Endothelial cell of umbilical vein (primary cell): Measurements from ENCODE around the gene RETREG2. TPM values are rescaled to one million over a fixed set of nuclear protein-coding genes. Genes with fewer than 3 reads are reported as not detected.
A peak's percentile ranks its signal among the peaks of the same experiment; 100 is the strongest.

Source experiments
- BruUV-seq: library from RNA; stranded (reverse); fragments of 400-500 nt; replicated peaks from 2 replicates; lab custom pipeline; 2021; lab: Mats Ljungman, UMichigan
- CTCF ChIA-PET: fragments of 300-600, 350-600 bp; sonication (Branson Sonifier 250); formaldehyde crosslinking; loops from one replicate; lab custom pipeline; 2021; ENCODE audit warnings: antibody characterized with exemption, inconsistent platforms; lab: Charles Lee
- POLR2A ChIA-PET: fragments of 300-600, 350-600 bp; sonication (Branson Sonifier 250); formaldehyde crosslinking; loops from one replicate; lab custom pipeline; 2021; ENCODE audit warnings: antibody characterized with exemption, inconsistent platforms; lab: Charles Lee
- DNase-seq: peaks from one replicate; pipeline ENCODE4 v3.0.0-alpha.2; 2011; ENCODE audit warnings: low read depth, low spot score
- FAIRE-seq: peaks from 2 replicates; lab custom pipeline; 2011; peaks lifted over from hg19 to GRCh38; lab: Jason Lieb, UNC
- H2AFZ ChIP-seq: 2 replicates; pipeline ENCODE4 v1.6.0; 2012; ENCODE audit warnings: low read depth, low read length, control low read depth, inconsistent platforms
- H3K27ac ChIP-seq: 2 replicates; pipeline ENCODE4 v1.5.1; 2011; ENCODE audit warnings: low read depth, mild to moderate bottlenecking, control low read depth, low read length, moderate library complexity; ENCODE audit not compliant: insufficient read depth
- H3K27me3 ChIP-seq, 2 experiments: 2 replicates each; pipeline versions ENCODE4 v1.6.0 to v1.6.1; 2011; ENCODE audit warnings: low read length in 2 of 2, mixed read lengths in 1 of 2; ENCODE audit not compliant: control insufficient read depth in 2 of 2, insufficient read depth in 2 of 2
- H3K36me3 ChIP-seq, 2 experiments: 2 replicates in 1 of 2; 3 replicates in 1 of 2; pipeline ENCODE4 v1.5.1; 2011; ENCODE audit warnings: low read length in 2 of 2, mild to moderate bottlenecking in 1 of 2, moderate library complexity in 1 of 2; ENCODE audit not compliant: control insufficient read depth in 2 of 2, insufficient read depth in 2 of 2; ENCODE audit errors: extremely low read depth in 1 of 2
- H3K4me1 ChIP-seq: 3 replicates; pipeline ENCODE4 v1.5.1; 2011; ENCODE audit warnings: mild to moderate bottlenecking, low read length; ENCODE audit not compliant: control insufficient read depth, insufficient read depth; ENCODE audit errors: extremely low read depth
- H3K4me2 ChIP-seq: 2 replicates; pipeline ENCODE4 v1.6.1; 2011; ENCODE audit warnings: low read length, control low read depth, mixed read lengths; ENCODE audit not compliant: insufficient read depth
- H3K4me3 ChIP-seq, 3 experiments: fragments of 200-600 bp in 1 of 3; sonication (generic), shearing (Covaris generic) in 1 of 3; replicated peaks in 1 of 3; 2 replicates each; pipeline ENCODE4 v1.5.1; 2011 to 2016; ENCODE audit warnings: control low read depth in 3 of 3, low read length in 3 of 3, mild to moderate bottlenecking in 2 of 3, inconsistent platforms in 1 of 3, low read depth in 1 of 3, moderate library complexity in 1 of 3; ENCODE audit not compliant: insufficient read depth in 1 of 3
- H3K79me2 ChIP-seq: 2 replicates; pipeline ENCODE4 v1.6.0; 2012; ENCODE audit warnings: low read length, inconsistent platforms; ENCODE audit not compliant: control insufficient read depth, insufficient read depth
- H3K9ac ChIP-seq: replicated peaks from 2 replicates; pipeline ENCODE3; 2011; ENCODE audit warnings: low read length, control low read depth; ENCODE audit not compliant: insufficient read depth; ENCODE audit errors: extremely low read depth
- H3K9me1 ChIP-seq: replicated peaks from 3 replicates; pipeline ENCODE4 v1.6.0; 2011; ENCODE audit warnings: mild to moderate bottlenecking, low read length; ENCODE audit not compliant: control insufficient read depth, insufficient read depth; ENCODE audit errors: extremely low read depth
- H3K9me3 ChIP-seq: replicated peaks from 2 replicates; pipeline ENCODE4 v1.5.1; 2012; ENCODE audit warnings: low read length, inconsistent platforms; ENCODE audit not compliant: control insufficient read depth, insufficient read depth
- H4K20me1 ChIP-seq: replicated peaks from 2 replicates; pipeline ENCODE3; 2011; ENCODE audit warnings: mild to moderate bottlenecking, low read length; ENCODE audit not compliant: control insufficient read depth, insufficient read depth; ENCODE audit errors: extremely low read depth
- EZH2 ChIP-seq: IDR thresholded peaks from 2 replicates; pipeline ENCODE4 v1.6.1; 2012; ENCODE audit warnings: borderline replicate concordance, low read depth, mild to moderate bottlenecking, moderate library complexity, low read length, inconsistent platforms; ENCODE audit not compliant: severe bottlenecking
- FOS ChIP-seq: IDR thresholded peaks from 2 replicates; pipeline ENCODE4 v1.6.1; 2011; ENCODE audit warnings: mild to moderate bottlenecking, low read length, moderate library complexity, borderline replicate concordance; ENCODE audit not compliant: insufficient read depth
- GATA2 ChIP-seq: IDR thresholded peaks from 2 replicates; pipeline ENCODE4 v1.7.0; 2011; ENCODE audit warnings: low read depth, mild to moderate bottlenecking, moderate library complexity, mixed read lengths, low read length; ENCODE audit not compliant: insufficient read length, insufficient read depth
- JUN ChIP-seq: IDR thresholded peaks from 2 replicates; pipeline ENCODE4 v1.6.1; 2011; ENCODE audit warnings: borderline replicate concordance, low read depth; ENCODE audit not compliant: insufficient read length, insufficient read depth
- MYC ChIP-seq: IDR thresholded peaks from one replicate; pipeline ENCODE4 v1.6.1; 2011; ENCODE audit warnings: mild to moderate bottlenecking, low read depth, low read length
- POLR2A ChIP-seq: IDR thresholded peaks from 2 replicates; pipeline ENCODE4 v1.6.1; 2012; ENCODE audit warnings: low read depth, mild to moderate bottlenecking, control low read depth, low read length
- POLR2AphosphoS5 ChIP-seq: IDR thresholded peaks from 2 replicates; pipeline ENCODE4 v1.6.1; 2012; ENCODE audit warnings: low read depth, mild to moderate bottlenecking, control low read depth, low read length, moderate library complexity; ENCODE audit not compliant: insufficient read depth
- dilution Hi-C: fragments of 300-500 bp; cut with MboI; formaldehyde crosslinking; loops from one replicate; pipeline ENCODE4 v1.15.0; 2019; ENCODE audit warnings: low sequenced_read_pairs; ENCODE audit not compliant: extremely low pct_ligation_motif_present
- intact Hi-C: fragments of 100-400 bp; cut with micrococcal nuclease; formaldehyde crosslinking; loops from one replicate; pipeline ENCODE4 v1.10.0; 2022
- polyA plus RNA-seq, 4 experiments: library from polyadenylated mRNA; depleted of rRNA in 3 of 4; stranded (reverse) in 3 of 4; unstranded in 1 of 4; fragments of >200 nt; gene quantifications; 2 replicates each; pipeline versions ENCODE4 v1.2.1 to v1.2.3, GENCODE V29; 2011 to 2012; ENCODE audit warnings: missing spikeins in 1 of 4
- total RNA-seq: library from RNA; stranded (reverse); gene quantifications from 2 replicates; pipeline ENCODE4 v1.2.3, GENCODE V29; 2021
- TF ChIP-seq, protein P1 (sequence below), 2 donors: IDR thresholded peaks; 1 replicate in 1 of 2; 2 replicates in 1 of 2; pipeline ENCODE4 v1.5.1; 2011; ENCODE audit warnings: low read length in 2 of 2, mild to moderate bottlenecking in 2 of 2, moderate library complexity in 2 of 2, control low read depth in 1 of 2, inconsistent platforms in 1 of 2, low read depth in 1 of 2; ENCODE audit not compliant: insufficient read depth in 1 of 2; ENCODE audit errors: extremely low read depth in 1 of 2
- TF ChIP-seq, protein P2 (sequence below): IDR thresholded peaks from 2 replicates; pipeline ENCODE4 v1.6.1; 2011; ENCODE audit not compliant: insufficient read depth, insufficient read length

Gene RETREG2
- total and polyA plus RNA-seq, 2 donors (not counting 3 experiments of a cell fraction or from before 2014, with no cell fraction given): 59.5 to 76.1 TPM

DNA sequence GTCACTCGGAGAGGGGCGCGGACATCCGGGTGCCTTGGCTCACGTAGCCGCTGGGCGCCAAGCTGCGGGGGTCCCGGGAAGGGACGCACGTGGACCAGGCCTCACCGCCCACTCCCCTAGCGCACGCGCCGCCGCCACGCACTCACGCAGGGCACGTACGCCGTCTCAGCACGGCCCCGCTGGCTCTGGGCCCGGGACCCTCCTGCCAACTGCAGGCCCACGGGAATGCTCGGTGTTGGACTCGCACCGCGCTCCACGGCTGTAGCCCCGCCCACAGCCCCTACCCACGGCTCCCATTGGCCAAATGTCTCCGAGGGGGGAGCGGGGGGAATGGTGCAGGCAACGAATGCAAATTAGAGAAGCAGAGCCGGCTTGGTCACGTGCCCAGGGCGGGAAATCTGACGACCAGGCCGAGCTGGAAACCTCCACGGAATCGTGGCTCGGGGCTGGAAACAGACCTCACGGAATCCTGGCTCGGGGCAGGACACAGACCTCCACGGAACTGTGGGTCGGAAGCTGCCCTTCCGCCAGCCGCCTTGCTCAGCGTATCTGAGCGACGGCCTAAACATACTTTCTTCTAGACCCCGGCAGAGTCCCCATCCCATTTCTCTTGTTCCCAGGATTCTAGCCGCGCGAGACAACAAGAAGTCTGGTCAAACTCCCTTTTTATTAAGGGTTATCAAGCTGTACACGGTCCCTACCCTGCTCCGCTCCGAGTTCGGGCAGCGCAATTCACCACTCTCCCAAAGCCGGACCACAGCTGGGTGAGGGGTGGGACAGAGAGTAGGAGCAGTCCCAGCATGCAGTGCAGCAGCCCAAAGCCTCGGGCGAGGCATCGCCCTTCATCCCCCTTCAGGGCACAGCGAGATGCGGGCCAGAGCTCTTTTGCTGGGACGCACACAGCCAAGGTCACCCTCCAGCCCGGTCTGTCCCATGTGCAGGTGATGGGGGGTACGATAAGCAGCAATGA, 40.9 kb downstream of the RETREG2 start, which contains the start of gene ABCB6:
ABCB6 (minus strand) TSS at position 227 of the 970 bp plus-strand sequence. CDS start 285 bp downstream, outside the sequence.
- peaks cover 14% of the 10 kb centered on the region for H3K4me1 ChIP-seq
- peak within 1 kb of the TSS; percentile 83 for H3K4me2 ChIP-seq
- no peaks in the 10 kb centered on the region for H3K9me1 ChIP-seq
- DNase-seq (peak; percentile 93), FAIRE-seq (peak; percentile 95)
- no peaks in the 10 kb centered on the region for H3K79me2 ChIP-seq
- dilution Hi-C loops: no loop called here
- TF ChIP-seq GATA2 (no peak), EZH2 (no peak), MYC (peak; percentile 49), JUN (no peak), FOS (no peak), POLR2A (peak; percentile 83), POLR2AphosphoS5 (peak; percentile 81)
- TF ChIP-seq, protein P1, sequence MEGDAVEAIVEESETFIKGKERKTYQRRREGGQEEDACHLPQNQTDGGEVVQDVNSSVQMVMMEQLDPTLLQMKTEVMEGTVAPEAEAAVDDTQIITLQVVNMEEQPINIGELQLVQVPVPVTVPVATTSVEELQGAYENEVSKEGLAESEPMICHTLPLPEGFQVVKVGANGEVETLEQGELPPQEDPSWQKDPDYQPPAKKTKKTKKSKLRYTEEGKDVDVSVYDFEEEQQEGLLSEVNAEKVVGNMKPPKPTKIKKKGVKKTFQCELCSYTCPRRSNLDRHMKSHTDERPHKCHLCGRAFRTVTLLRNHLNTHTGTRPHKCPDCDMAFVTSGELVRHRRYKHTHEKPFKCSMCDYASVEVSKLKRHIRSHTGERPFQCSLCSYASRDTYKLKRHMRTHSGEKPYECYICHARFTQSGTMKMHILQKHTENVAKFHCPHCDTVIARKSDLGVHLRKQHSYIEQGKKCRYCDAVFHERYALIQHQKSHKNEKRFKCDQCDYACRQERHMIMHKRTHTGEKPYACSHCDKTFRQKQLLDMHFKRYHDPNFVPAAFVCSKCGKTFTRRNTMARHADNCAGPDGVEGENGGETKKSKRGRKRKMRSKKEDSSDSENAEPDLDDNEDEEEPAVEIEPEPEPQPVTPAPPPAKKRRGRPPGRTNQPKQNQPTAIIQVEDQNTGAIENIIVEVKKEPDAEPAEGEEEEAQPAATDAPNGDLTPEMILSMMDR (IDR thresholded peaks at IDR 0.05; ENCODE audit: extremely low read depth in 1 of 2, insufficient read depth in 1 of 2, low read depth in 1 of 2, low read length in 2 of 2): no peak
- TF ChIP-seq, protein P2, sequence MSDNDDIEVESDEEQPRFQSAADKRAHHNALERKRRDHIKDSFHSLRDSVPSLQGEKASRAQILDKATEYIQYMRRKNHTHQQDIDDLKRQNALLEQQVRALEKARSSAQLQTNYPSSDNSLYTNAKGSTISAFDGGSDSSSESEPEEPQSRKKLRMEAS: peak; percentile 96
- H3K36me3 ChIP-seq: peaks cover 3 to 32% of the 10 kb centered on the region in 2 experiments
- H2AFZ ChIP-seq: peak within 1 kb of the TSS; percentile 56
- intact Hi-C loops: loop anchor here (1.0 to 5.0 kb wide), 10 partner anchors 10 to 168 kb away; partner anchors contain the start of genes ANKZF1, ATG9A, DNAJB2 and DNPEP
- BruUV-seq: TSS peak; percentile 67
- H3K27ac ChIP-seq: peak within 1 kb of the TSS; percentile 82
- no peaks in the 10 kb centered on the region for H3K9me3 ChIP-seq
- ChIA-PET CTCF (interaction anchor here (0.5 to 2.2 kb wide), 7 partner anchors 7 to 76 kb away, joined by 3 to 12 read pairs (median 4); partner anchors contain the start of genes ANKZF1, ATG9A, CNPPD1 and DNAJB2), POLR2A (interaction anchor here (0.5 to 1.2 kb wide), 3 partner anchors 10 to 68 kb away, joined by 4 to 6 read pairs (median 4); partner anchors contain the start of genes ANKZF1 and ATG9A)
- H4K20me1 ChIP-seq: no peaks in the 10 kb centered on the region
- no peaks in the 10 kb centered on the region for H3K27me3 ChIP-seq
- H3K9ac ChIP-seq: peak within 1 kb of the TSS; percentile 37
- peak within 1 kb of the TSS; percentile 20 to 55 (median 46) for H3K4me3 ChIP-seq
